Measurements from ENCODE around the gene IGLON5.

Gene IGLON5

DNA sequence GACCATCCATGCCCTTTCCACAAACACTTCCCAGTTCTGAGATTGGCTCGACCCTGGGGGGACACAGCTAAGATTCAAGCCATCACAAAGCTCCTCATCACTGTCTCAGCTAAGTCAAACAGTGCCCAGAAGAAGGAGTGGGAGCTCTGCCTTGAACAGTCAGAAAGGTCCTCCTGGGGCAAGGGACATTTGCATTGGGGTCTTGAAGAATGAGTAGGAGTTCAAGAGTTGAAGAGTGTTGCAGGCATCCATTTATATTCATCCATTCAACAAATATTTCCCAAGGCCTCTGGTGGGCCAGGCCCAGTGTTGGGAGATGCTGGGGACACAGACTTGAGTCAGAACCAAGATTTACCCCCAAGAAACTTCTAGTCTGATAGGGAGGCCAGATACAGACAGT, 6.5 kb downstream of the IGLON5 start:
- no peak for DNase-seq (ENCODE audit: low read depth in 2 of 2)

DNA sequence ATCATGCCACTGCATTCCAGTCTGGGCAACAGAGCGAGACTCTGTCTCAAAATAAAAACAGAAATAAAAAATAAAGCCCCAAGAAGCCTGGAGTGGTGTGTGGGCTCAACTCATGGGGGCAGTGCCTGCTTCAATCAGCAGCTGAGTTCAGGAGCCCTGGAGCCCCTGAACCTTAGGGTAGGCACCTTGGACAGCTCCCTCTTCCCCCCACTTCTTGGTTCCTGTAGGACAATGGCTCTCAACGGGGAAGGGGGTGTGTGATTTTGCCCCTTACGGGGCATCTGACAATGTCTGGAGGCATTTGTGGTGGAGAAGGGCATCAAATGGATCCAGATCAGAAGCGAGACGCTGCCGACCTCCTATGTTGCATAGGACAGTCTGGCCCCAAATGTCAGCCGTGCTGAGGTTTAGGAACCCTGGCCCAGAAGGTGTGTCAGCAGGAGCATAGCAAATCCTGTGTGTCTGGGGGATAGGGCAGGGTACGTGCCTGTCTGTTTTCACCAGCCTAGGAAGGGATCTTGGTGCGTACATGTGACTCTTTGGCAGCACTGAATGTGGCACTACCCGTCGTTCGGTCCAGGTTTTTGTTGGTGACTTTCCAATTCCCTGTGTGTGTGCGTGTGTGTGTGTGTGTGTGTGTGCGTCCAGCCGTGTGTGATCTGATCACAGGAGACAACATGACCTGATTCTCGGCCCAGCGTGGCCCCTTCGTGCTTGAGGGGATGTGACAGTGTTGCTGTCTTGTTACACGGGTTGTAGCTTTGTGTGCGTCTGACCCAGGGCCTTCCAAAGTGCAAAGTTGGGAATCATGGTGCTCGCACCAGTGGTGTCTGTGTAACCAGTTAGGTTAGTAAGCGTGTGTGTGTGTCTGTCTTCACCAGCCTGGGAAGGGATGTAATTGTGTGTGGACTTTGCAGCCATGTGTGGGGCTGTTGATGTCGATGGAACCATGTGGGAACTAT, 7.5 kb downstream of the IGLON5 start:
- no peak for DNase-seq (ENCODE audit: low read depth in 2 of 2)

- DNase-seq (ENCODE audit: low read depth in 2 of 2), result no peak
Measured at GRCh38 chr19:51319649-51320279, 8.3 kb downstream of the IGLON5 start.

- DNase-seq (ENCODE audit: low read depth in 2 of 2), result no peak
Measured at GRCh38 chr19:51320280-51320657, 8.8 kb downstream of the IGLON5 start.

- no peak for DNase-seq (ENCODE audit: low read depth in 2 of 2)
Measured at GRCh38 chr19:51321799-51322198, 10.4 kb downstream of the IGLON5 start.

DNA sequence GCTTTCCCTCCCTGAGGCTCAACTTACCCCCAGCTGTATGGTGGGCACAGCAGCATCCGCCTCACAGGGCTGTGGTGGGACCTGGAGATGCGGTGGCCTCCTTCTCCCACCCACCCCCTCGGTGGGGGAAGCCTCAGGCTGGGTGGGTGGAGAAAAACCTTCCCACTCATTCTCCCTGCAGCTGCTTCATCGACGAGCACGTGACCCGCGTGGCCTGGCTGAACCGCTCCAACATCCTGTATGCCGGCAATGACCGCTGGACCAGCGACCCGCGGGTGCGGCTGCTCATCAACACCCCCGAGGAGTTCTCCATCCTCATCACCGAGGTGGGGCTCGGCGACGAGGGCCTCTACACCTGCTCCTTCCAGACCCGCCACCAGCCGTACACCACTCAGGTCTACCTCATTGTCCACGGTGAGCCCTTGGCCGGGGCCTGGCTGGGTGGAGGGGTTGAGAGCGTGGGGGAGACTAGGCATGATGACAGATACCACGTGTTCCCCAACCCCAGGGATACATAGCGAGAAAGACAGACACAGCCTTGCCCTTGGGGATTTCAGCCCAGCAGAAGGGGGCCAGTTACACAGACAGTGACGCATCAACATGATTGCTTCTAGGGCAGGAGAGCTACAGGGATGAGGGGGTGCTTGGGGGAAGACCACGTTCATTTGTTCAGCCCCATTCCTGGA, 12.2 kb downstream of the IGLON5 start:
- no peak for DNase-seq (ENCODE audit: low read depth in 2 of 2)

- no peak for DNase-seq (ENCODE audit: low read depth in 2 of 2)
Measured at GRCh38 chr19:51324167-51324481, 12.7 kb downstream of the IGLON5 start.

DNA sequence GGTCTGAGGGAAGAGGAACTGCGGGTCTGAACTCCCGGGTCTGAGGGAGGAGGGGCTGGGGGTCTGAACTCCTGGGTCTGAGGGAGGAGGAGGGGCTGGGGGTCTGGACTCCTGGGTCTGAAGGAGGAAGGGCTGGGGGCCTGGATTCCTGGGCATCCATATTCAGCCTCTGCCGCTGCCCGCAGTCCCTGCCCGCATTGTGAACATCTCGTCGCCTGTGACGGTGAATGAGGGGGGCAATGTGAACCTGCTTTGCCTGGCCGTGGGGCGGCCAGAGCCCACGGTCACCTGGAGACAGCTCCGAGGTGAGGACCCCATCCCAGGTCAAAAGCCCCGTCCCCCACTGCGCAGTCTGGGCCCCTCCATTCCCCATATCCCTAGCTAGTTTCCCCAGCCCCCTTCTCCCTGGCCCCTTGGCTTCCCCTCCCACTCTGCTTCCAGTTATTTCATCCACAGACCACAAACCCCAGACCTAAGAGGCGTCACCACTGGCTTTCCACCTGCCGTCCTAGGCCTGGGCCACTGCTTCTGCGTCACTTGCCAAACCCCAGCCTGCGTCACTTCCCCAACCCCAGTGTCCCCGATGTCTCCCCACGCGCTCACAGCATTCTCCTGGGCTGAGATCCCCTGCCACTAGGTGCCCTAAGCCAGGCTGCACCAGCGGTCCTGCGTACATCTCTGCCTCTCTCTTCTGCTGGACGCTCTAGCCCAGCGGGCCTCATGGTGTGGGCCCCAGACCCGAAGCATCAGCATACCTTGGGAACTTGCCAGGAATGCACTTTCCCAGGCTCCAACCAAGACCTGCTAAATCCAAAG, 13.9 kb downstream of the IGLON5 start:
- no peak for DNase-seq (ENCODE audit: low read depth in 2 of 2)

DNA sequence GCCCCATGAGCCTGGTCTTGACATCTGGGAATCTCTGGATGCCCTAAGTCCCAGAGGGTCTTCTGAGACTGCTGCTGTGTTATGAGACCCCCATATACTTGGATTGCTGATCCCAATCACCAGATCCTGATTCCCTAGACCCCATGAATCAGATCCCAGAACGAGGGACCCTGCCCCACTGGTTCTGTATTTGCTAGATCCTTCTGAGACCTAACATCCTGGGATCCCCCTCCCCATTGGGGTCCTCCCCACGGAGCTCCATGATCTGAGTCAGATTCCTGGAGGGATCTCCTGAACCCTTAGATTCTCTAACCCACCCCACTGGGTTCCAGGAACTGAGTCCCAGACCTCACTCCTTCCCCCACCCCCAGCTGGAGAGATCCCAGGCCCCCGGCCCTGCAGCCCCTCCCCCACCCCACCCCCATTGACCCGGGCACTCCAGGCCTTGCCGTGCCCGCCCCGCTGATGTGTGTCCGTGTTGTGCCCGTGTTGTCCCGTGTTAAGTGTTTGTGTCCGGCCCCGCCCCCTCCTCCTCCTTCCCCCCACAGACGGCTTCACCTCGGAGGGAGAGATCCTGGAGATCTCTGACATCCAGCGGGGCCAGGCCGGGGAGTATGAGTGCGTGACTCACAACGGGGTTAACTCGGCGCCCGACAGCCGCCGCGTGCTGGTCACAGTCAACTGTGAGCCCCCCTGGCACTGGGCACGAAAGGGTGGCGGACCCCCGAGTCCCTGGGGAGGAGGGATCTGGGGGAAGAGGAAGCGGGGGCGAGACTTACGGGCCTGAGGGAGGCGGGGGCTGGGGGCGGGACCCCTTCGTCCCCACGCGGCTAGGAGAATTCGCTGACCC, 15.0 kb downstream of the IGLON5 start:
- DNase-seq (ENCODE audit: low read depth in 2 of 2), result no peak

GRCh38 chr19:51327066-51328001, 15.9 kb downstream of the IGLON5 start:
- no peak for DNase-seq (ENCODE audit: low read depth in 2 of 2)

DNA sequence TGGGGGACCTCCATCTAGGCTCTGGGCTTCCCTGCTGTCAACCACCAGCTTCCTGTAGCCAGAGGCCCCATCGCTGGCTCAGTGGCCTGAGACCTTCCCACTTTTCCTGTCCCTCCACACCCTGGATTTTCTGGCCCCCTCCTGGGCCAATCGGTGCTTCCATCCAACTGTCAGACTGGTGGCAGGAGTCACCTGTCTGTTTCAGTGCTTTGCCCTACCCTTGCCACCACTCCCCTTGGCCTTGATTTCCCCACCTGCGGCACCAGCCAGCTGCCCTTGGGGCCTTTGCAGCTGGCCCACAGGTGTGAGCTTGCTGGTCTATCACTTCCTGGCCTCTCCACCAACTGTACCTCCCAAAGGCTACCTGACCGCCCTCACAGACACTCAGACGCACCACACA, 18.0 kb downstream of the IGLON5 start:
- DNase-seq (ENCODE audit: low read depth in 2 of 2), result no peak

DNA sequence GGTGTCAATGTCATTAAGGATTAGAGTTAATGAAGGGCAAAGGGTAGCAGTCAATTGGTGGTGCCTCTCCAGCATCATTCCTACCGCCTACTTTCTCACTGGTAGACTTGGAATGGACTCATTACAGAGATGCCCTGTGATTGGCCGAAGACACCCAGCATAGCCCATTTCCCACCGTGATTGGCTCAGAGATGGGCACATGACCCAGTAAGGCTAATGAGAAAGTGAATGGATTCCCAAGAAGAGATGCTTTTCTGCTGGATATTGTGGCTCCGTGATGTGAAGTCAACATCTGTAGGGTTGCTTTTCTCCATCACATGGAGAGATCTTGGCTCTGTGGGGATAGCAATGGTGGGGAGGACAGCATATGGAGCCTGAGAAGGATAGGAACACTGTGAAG, 18.9 kb downstream of the IGLON5 start:
- no peak for DNase-seq (ENCODE audit: low read depth in 2 of 2)

DNA sequence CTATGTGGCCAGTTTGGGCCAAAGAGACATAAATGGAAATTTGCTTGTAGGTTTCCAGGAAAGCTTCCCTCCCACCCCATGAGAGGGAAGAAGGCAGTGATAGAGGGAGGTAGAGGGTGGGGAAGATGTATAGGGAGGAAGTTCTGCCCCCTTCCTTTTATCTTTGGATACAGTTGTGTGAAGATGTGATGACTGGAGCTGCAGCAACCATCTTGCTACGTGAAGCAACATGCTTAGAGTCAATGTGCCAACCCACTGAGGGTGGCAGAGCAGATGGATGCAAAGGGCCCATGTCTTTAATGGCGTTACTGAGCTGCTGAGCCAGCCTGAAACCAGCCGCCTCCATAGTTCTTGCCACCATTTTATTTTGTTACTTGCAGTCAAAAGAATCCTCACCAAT, 19.7 kb downstream of the IGLON5 start:
- DNase-seq (ENCODE audit: low read depth in 2 of 2), result no peak

DNA sequence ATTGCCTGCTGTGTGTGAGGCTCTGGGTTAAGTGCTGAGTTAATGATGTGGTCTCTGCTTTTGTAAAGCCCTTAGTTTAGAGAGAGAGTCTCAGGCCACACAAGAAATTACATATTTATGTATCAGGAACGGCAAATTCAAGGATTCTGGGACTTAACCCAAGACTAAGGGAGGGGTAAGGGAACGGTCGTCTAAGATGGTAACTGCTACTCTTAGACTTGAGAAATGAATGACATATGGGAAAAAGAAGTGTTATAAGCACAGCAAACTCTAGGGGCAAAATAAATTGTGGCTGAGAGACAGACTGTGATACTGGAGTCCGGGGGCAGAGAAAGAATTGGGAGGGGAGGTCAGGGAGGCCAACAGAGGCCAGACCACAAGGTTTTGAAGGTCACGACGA, 20.3 kb downstream of the IGLON5 start:
- DNase-seq (ENCODE audit: low read depth in 2 of 2), result no peak

DNA sequence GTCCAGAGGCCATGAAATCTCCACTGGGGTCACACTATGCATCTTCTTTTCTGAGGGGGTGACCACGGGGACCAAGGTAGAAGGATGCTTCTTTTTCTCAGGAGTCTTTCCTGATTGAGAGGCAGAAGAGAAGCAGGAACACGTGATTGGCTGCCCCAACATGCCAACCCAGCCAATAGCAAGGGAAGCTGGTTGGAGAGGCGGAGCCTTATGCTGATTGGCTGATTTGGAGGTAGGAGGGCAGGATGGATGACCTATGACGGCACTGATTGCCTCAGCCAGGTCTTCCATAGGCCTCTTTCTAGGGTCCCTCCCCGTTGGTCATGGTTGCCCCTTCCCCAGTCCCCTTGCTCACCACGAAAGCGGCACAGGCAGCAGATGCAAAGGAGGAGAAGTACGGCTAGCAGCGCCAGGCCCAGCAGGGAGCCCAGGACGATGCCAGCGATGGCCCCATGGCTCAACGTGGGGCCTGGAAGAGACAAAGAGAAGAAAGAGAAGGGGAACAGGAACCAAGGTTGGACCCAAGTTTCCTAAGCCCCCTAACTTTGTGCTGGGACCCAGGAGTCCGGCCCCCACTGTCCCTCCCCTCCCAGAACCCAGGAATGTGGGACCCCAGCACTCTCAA, 22.5 kb downstream of the IGLON5 start:
- no peak for DNase-seq (ENCODE audit: low read depth in 2 of 2)

GRCh38 chr19:51337141-51337860, 25.9 kb downstream of the IGLON5 start:
- DNase-seq (ENCODE audit: low read depth in 2 of 2), result no peak

DNA sequence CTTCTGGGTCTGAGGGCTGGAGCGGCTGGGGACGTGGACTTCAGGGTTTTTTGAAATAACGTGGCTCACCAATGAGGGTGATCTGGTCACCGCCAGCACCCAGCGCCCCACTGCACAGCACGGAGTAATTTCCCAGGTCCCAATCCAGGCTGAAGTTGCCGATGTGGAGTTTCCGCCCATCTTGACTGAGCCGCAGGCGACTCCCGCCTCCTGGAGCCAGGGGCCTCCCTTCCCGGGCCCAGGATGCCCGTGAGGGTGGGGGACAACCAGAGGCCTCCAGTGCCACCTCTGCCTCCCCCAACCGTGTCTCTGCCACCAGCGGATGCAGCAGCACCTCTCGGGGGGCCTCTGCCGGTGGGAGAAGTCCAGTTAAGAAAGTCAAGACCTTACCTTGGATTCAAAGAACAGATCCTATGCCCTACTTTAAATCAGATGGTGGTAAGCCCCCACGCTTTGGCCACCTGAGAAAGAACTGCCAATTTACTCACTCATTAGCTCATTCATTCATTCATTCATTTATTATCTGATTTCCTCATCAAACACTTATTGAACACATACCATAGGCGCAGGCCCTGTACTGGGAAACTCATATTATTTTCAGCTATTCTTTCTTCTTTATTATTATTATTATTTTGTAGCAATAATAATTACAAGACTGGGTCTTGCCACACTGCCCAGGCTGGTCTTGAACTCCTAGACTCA, 26.6 kb downstream of the IGLON5 start:
- no peak for DNase-seq (ENCODE audit: low read depth in 2 of 2)

Measured in activated CD8-positive, alpha-beta memory T cell treated with anti-CD3 and anti-CD28 coated beads for 4 hours (primary cell).